Endodermal cell (in vitro differentiated cells): Measurements from ENCODE around the gene STARD13. TPM values are rescaled to one million over a fixed set of nuclear protein-coding genes. Genes with fewer than 3 reads are reported as not detected.

Source experiments
- DNase-seq: peaks from one replicate; pipeline ENCODE4 v3.0.0-alpha.2; 2017
- H3K27ac ChIP-seq: 2 replicates; pipeline ENCODE4 v1.5.1; 2013; ENCODE audit warnings: mild to moderate bottlenecking, low read depth, low read length, moderate library complexity
- H3K27me3 ChIP-seq: 2 replicates; pipeline ENCODE4 v1.6.1; 2013; ENCODE audit warnings: mild to moderate bottlenecking, low read length, moderate library complexity; ENCODE audit not compliant: insufficient read depth, control insufficient read depth, poor library complexity, severe bottlenecking
- H3K36me3 ChIP-seq: 2 replicates; pipeline ENCODE4 v1.7.0; 2013; ENCODE audit warnings: mild to moderate bottlenecking, low read length, moderate library complexity; ENCODE audit not compliant: control insufficient read depth, insufficient read depth
- H3K4me1 ChIP-seq: one replicate; pipeline ENCODE4 v1.7.0; 2013; ENCODE audit warnings: low read length; ENCODE audit not compliant: control insufficient read depth, insufficient read depth
- H3K4me3 ChIP-seq: 2 replicates; pipeline ENCODE4 v1.5.1; 2013; ENCODE audit warnings: mild to moderate bottlenecking, low read length, moderate library complexity
- H3K9ac ChIP-seq: 2 replicates; pipeline ENCODE4 v1.6.1; 2013; ENCODE audit warnings: mild to moderate bottlenecking, low read length, moderate library complexity; ENCODE audit not compliant: poor library complexity, severe bottlenecking; ENCODE audit errors: extremely low read depth
- H3K9me3 ChIP-seq: 2 replicates; pipeline ENCODE4 v1.6.1; 2013; ENCODE audit warnings: mild to moderate bottlenecking, low read length, moderate library complexity; ENCODE audit not compliant: control insufficient read depth
- H3K27ac Mint-ChIP-seq: 2 replicates; pipeline ENCODE4 v1.8.0; 2020; ENCODE audit warnings: mixed read lengths
- H3K27me3 Mint-ChIP-seq: 2 replicates; pipeline ENCODE4 v1.8.0; 2021; ENCODE audit warnings: mild to moderate bottlenecking, mixed read lengths; ENCODE audit not compliant: insufficient read depth
- H3K36me3 Mint-ChIP-seq: 2 replicates; pipeline ENCODE4 v1.8.0; 2020; ENCODE audit warnings: low read depth, mixed read lengths
- H3K4me1 Mint-ChIP-seq: 2 replicates; pipeline ENCODE4 v1.8.0; 2020; ENCODE audit warnings: mixed read lengths
- H3K4me3 Mint-ChIP-seq: 2 replicates; pipeline ENCODE4 v1.8.0; 2020; ENCODE audit warnings: mild to moderate bottlenecking, moderate library complexity, mixed read lengths
- H3K9me3 Mint-ChIP-seq: 2 replicates; pipeline ENCODE4 v1.8.0; 2020; ENCODE audit warnings: mild to moderate bottlenecking, mixed read lengths
- CTCF ChIP-seq: fragments of 200-600 bp; sonication (generic); conservative IDR thresholded peaks from 2 replicates; pipeline ENCODE4 v1.5.0; 2021; ENCODE audit warnings: antibody characterized with exemption, mild to moderate bottlenecking
- WGBS, 2 experiments: methylation state at CpG; one replicate each; pipeline versions ENCODE4 v1.1.5 to v1.1.7; 2013; ENCODE audit warnings: missing lambda C conversion rate in 2 of 2, mixed read lengths in 1 of 2; ENCODE audit not compliant: insufficient coverage in 1 of 2, insufficient read length in 1 of 2; 5-methylcytosine and 5-hydroxymethylcytosine counted together
- total RNA-seq, 2 donors: library from RNA; stranded (reverse); fragmentation: NEBNext Ultra II Directional in 1 of 2; extraction: Animal tissue kit (Norgen Biotek cat#: 25700) in 1 of 2; gene quantifications; 2 replicates in 1 of 2; 3 replicates in 1 of 2; pipeline ENCODE4 v1.2.1, GENCODE V29; 2021

Gene STARD13
- total RNA-seq, 2 donors from 2014 or later: 2.5 to 3.7 TPM

GRCh38 chr13:33219926-33220325, 65.6 kb downstream of the STARD13 start:
- 100% methylated on average over 1 of the region's 1 CpG for WGBS, 2 experiments

GRCh38 chr13:33218426-33218825, 67.1 kb downstream of the STARD13 start:
- no peaks in the 10 kb centered on the region for H3K36me3 ChIP-seq
- no peak overlapping the region for H3K4me3 Mint-ChIP-seq
- H3K9ac ChIP-seq: no peak overlapping the region
- H3K4me1 ChIP-seq: peaks cover 11% of the 10 kb centered on the region
- 94 to 100% methylated on average over 1 of the region's 1 CpG for WGBS, 2 experiments
- no peak overlapping the region for H3K27ac ChIP-seq
- H3K27me3 ChIP-seq: no peaks in the 10 kb centered on the region
- H3K36me3 Mint-ChIP-seq: no peaks in the 10 kb centered on the region
- peaks cover 28% of the 10 kb centered on the region for H3K4me1 Mint-ChIP-seq
- no peaks in the 10 kb centered on the region for H3K9me3 ChIP-seq
- no peaks in the 10 kb centered on the region for H3K27me3 Mint-ChIP-seq
- no peak for TF ChIP-seq CTCF
- H3K9me3 Mint-ChIP-seq: no peaks in the 10 kb centered on the region
- H3K4me3 ChIP-seq: no peak overlapping the region
- H3K27ac Mint-ChIP-seq: peak overlapping the region; percentile 58
- DNase-seq: no peak

More at GRCh38 chr13:33219926-33220325, 65.6 kb downstream of the STARD13 start:
- Mint-ChIP-seq H3K4me3 (no peak overlapping the region), H3K36me3 (no peaks in the 10 kb centered on the region), H3K27ac (no peak overlapping the region), H3K27me3 (no peaks in the 10 kb centered on the region), H3K9me3 (peaks cover 10% of the 10 kb centered on the region), H3K4me1 (peaks cover 13% of the 10 kb centered on the region)
- no peak overlapping the region for H3K27ac ChIP-seq
- no peak overlapping the region for H3K9ac ChIP-seq
- no peaks in the 10 kb centered on the region for H3K27me3 ChIP-seq
- H3K4me1 ChIP-seq: peaks cover 2% of the 10 kb centered on the region
- H3K4me3 ChIP-seq: no peak overlapping the region
- no peak for DNase-seq
- peaks cover 9% of the 10 kb centered on the region for H3K9me3 ChIP-seq
- H3K36me3 ChIP-seq: no peaks in the 10 kb centered on the region
- no peak for TF ChIP-seq CTCF

- H3K4me3 Mint-ChIP-seq: no peak overlapping the region
- H3K9me3 ChIP-seq: no peaks in the 10 kb centered on the region
- no peaks in the 10 kb centered on the region for H3K36me3 Mint-ChIP-seq
- no peak overlapping the region for H3K27ac ChIP-seq
- no peak overlapping the region for H3K9ac ChIP-seq
- no peaks in the 10 kb centered on the region for H3K27me3 Mint-ChIP-seq
- peak overlapping the region; percentile 58 for H3K27ac Mint-ChIP-seq
- H3K4me3 ChIP-seq: no peak overlapping the region
- H3K4me1 Mint-ChIP-seq: peaks cover 32% of the 10 kb centered on the region
- no peak for TF ChIP-seq CTCF
- peaks cover 11% of the 10 kb centered on the region for H3K4me1 ChIP-seq
- no peaks in the 10 kb centered on the region for H3K27me3 ChIP-seq
- peak; percentile 51 for DNase-seq
- H3K36me3 ChIP-seq: no peaks in the 10 kb centered on the region
- no peaks in the 10 kb centered on the region for H3K9me3 Mint-ChIP-seq
- whole genome bisulfite sequencing, 2 experiments: 90 to 93% methylated on average over 1 to 4 of the region's 4 CpGs
Observed at GRCh38 chr13:33218020-33218419, 67.5 kb downstream of the STARD13 start.
